HG03571 (cell line): Measurements from ENCODE around the gene STAP2.
"Not testable (repeated sequence)": the region's sequence is repeated elsewhere in the genome, so short reads cannot be mapped to it uniquely, and the experiment has no call there.

Source experiments
- ATAC-seq: cut with Tn5 transposase; IDR thresholded peaks from one replicate; pipeline ENCODE4 v1.9.1; 2021; ENCODE audit not compliant: unreplicated experiment

The STAP2 gene

DNA sequence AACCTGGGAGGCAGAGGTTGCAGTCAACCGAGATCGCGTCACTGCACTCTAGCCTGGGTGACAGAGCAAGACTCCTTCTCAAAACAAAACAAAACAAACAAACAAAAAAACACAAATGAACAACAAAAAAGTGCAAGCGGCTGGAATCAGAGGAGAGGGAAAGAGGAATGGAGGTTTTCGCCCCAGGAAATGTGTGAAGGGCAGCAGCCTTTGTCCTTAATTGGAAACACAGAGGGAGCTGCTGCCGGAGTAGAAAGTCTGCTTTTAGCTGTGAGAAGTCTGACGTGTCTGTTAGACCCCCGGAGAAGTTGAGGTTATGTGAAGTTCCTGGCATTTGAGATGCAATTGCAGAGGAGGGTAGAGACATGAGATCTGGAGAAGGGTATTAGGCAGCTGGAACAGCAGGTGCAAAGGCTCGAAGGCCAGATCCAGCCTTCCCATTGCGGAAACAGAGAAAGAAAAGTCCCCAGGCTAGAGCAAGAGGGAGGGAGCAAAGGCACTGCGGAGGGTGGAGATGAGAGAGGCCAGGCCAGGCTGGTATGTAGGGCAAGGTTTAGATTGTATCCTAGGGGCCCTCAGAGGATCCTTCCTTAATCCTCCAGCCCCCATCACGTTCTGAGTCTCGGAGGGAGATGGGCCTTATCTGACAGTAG is 36.9 kb downstream of the STAP2 start:
- ATAC-seq = no peak

GRCh38 chr19:4300589-4300988 is 38.0 kb downstream of the STAP2 start:
- ATAC-seq = no peak

DNA sequence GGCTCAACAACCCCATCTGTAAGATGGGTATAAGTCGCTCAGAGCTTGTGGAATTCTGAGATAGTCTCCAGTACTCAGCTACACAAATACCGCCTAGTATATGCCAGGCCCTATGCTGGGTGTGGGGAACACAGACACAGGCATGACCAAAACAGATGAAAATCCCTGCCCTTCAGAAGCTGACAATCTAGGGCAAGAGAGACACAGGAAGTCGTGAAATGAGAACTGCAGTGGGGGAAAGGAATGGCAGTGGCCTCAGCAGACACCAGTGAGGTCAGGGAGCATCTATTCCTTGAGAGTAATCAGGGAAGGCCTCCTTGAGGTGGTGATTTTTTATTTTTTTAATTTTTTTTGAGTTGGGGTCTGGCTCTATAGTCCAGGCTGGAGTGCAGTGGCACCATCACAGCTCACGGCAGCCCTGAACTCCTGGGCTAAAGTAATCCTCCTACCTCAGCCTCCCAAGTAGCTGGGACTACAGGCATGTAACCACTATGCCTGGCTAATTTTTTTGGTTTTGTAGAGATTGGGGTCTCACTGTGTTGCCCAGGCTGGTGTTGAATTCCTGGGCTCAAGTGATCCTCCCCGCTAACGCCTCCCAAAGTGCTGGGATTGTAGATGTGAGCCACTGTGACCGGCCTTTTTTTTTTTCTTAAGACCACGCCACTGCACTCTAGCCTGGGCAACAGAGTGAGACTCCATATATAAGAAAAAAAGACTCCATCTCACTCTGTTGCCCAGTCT is 39.6 kb downstream of the STAP2 start:
- ATAC-seq = no peak

GRCh38 chr19:4297901-4298809 is 40.5 kb downstream of the STAP2 start:
- no peak for ATAC-seq

DNA sequence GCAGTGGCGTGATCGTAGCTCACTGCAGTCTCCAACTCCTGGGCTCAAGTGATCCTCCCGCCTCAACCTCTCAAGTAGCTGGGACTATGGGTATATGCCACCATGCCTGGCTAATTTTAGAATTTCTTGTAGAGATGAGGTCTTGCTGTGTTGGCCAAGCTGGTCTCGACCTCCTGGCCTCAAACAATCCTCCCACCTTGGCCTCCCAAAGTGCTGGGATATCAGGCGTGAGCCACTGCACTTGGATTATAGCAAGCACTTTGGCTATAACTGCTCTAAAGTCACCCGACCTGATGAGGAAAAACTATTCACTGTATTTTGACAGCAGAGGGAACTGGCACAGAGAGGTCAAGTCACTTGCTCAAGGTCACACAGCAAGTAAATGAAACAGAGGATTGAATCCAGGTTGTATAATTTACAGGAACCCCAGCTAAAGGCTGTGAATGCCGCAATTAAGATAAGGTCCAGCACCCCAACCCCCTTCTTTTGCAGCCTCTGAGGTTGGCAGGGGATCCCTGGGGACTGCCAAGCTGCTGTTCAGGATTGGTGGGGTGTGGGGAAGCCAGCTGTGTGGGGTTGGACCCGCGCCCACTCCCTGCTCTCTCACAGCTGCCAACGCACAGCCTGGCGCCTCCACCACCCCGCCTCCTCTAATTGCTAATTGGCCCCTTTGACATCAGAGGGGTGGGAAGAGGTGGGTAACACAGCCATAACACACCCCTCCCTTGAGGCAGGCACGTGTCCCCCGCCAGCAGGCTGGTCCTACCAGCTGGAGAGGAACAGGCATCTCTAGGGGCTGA is 42.5 kb downstream of the STAP2 start:
- ATAC-seq = no peak

DNA sequence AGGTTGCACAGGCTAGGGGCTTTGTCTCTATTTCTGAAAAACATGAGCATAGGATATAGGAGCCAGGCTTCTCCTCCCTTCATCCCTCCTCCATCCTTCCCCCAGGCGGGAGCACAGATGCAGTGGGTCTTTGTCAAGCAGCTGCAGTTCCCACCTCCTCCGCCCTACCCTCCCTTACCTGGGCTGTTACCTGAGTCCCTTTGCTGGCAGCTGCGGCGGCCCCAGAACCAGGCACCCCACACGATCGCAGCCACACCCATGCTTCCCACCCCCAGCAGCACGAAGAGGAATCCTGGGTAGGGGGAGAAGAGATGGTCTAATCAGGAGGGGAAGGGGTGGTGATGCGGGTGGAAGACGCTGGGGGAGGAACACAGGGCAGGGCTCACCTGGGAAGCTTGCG is 44.2 kb downstream of the STAP2 start:
- no peak for ATAC-seq

- ATAC-seq = no peak
Observed at GRCh38 chr19:4292515-4292914, 46.1 kb downstream of the STAP2 start.

- ATAC-seq = no peak
Observed at GRCh38 chr19:4291184-4291732, 47.4 kb downstream of the STAP2 start.

GRCh38 chr19:4288091-4288777 is 50.4 kb downstream of the STAP2 start:
- no peak for ATAC-seq

- not testable (repeated sequence) for ATAC-seq
Observed at GRCh38 chr19:4286141-4286540, 52.5 kb downstream of the STAP2 start.

GRCh38 chr19:4284974-4285373 is 53.7 kb downstream of the STAP2 start:
- no peak for ATAC-seq

GRCh38 chr19:4284176-4284958 is 54.3 kb downstream of the STAP2 start:
- no peak for ATAC-seq

DNA sequence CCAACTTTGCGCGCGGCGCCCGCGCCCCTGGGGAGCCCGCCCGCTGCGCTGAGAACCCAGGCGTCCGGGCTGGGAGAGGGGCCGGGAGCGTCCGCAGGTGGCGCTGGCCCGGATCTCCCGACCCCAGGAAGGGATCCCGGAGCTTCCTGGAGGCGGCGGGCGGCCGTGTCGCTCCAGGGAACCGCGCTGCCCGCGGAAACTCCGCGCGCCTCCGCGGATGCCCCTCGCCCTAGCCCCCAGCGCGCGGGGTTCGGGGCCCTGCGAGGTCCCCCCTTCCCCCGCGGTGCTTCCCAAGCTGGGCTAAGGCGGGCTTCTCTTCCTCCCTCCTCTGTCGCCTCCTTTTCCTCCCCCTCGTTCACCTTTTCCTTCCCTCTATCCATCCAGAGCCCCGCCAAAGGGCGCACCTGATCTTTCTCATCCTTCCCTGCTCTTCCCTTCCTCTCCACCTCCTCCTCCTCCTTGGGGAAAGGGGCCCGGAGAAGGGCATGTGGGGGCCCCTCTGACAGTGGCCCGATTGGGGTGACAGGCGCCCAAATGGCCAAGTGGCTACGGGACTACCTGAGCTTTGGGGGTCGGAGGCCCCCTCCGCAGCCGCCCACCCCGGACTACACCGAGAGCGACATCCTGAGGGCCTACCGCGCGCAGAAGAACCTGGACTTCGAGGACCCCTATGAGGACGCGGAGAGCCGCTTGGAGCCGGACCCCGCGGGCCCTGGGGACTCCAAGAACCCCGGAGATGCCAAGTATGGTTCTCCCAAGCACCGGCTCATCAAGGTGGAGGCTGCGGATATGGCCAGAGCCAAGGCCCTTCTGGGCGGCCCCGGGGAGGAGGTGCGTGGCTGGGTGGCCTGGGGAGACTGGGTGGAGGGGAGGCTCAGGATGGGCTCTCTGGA is 58.9 kb downstream of the STAP2 start:
- ATAC-seq = no peak

DNA sequence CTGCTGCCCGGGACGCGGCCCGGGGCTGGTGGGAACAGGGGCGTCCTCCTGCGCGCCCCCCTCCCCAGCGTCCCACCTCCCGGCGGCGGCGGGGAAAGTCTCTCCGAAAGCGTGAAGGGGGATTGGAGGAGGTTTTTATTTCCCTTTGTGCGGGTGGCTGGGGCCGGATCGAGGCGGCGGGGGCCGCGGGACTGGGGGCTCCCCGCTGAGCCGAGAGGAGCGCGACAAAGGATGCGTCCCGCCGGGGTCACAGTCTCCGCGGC is 59.4 kb downstream of the STAP2 start:
- ATAC-seq = no peak

DNA sequence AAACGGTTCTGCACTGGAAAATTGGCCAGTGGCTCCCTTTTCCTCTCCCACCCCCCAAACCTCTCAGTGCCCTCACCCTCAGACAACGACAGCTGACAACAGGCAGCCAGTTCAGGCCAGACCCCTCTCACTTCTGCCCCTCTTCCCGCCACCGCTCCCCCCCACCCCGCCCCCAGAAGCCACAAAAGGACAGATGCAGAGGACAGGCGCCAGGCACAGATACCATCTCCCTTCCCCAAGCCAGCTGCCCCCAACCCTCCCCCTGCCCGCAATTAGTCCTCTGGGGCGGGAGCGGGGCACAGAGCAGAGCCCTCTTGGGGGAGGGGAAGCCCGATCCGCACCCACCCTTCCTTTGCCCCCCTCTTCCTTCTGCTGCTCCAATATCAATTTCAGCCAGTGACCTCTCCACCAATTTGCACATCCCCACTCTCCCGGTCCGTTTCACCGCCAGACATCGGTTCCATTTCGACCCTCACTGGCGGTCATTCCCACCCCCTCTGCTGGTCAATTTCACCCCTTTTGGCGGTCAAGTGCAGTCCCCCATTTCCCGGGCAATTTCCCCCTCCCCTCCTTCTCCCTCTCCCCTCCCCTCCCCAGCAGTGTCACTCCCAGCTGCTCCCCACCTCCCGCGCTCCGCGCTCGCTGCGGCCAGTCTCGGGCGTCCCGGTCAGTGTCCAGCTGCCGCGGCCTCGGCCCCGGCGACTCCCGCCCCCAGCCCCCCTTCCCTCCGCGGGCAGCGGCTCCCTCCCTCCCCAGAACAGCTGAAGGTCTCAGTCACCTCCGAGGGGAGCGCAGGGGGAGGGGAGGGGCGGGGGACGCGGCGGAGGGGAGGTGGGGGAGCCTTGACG is 60.0 kb downstream of the STAP2 start, which contains the start of gene SHD:
SHD (plus strand) TSS at position 848 of the 848 bp plus-strand sequence. CDS start 798 bp downstream, outside the sequence.
- ATAC-seq = no peak

DNA sequence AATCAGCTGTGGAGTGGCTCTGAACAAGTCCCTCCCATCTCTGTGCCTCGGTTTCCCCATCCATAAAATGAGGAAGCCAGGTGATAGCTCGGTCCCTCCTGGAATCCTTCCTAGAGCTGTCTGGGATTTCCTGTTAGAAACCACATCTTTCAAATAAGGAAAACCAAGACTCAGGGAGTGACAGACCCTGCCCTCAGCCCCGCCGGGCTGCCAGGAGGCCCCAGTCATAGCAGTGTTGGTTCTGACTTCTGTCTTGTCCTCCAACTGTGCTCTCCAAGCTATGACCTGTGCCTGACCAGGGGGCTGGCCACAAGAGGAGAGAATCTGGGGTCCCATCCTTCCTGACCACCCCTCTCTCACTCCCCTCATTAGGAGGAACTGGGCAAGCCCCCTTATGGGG is 60.6 kb downstream of the STAP2 start:
- ATAC-seq = no peak

GRCh38 chr19:4277191-4277696 is 61.4 kb downstream of the STAP2 start:
- ATAC-seq = no peak
